HepG2 (cell line): ENCODE results near the gene DDHD1. TPM values are rescaled to one million over a fixed set of nuclear protein-coding genes. Genes with fewer than 3 reads are reported as not detected.

Source experiments
- IRF2 ChIP-seq: IDR thresholded peaks from 2 replicates; pipeline ENCODE4 v1.6.1; 2018; ENCODE audit warnings: missing genetic modification reagents, missing compliant biosample characterization
- NCOA5 ChIP-seq: sonication (generic); formaldehyde crosslinking; IDR thresholded peaks from 2 replicates; pipeline ENCODE4 v1.4.0; 2020; ENCODE audit warnings: missing genetic modification reagents
- NR2C2 ChIP-seq: sonication (generic); formaldehyde crosslinking; IDR thresholded peaks from 2 replicates; pipeline ENCODE4 v1.4.0; 2020; ENCODE audit warnings: missing genetic modification reagents, mild to moderate bottlenecking, moderate library complexity, borderline replicate concordance
- NR2F6 ChIP-seq, 2 experiments: IDR thresholded peaks; 2 replicates each; pipeline ENCODE4 v1.6.1; 2016; ENCODE audit warnings: antibody characterized with exemption in 1 of 2, mild to moderate bottlenecking in 1 of 2
- PHF5A ChIP-seq: IDR thresholded peaks from one replicate; pipeline ENCODE4 v1.6.1; 2018; ENCODE audit warnings: low read depth, missing genetic modification reagents; ENCODE audit not compliant: unreplicated experiment
- POLR2G ChIP-seq: fragments of 200-400 bp; formaldehyde crosslinking; IDR thresholded peaks from 2 replicates; pipeline ENCODE4 v1.6.1; 2018; ENCODE audit warnings: mild to moderate bottlenecking, low read depth, low read length, moderate library complexity
- STAG1 ChIP-seq: sonication (generic); formaldehyde crosslinking; IDR thresholded peaks from 2 replicates; pipeline ENCODE4 v1.4.0; 2020; ENCODE audit warnings: missing genetic modification reagents
- ZNF317 ChIP-seq: sonication (generic); formaldehyde crosslinking; IDR thresholded peaks from 2 replicates; pipeline ENCODE4 v1.5.0; 2020; ENCODE audit warnings: mild to moderate bottlenecking, missing genetic modification reagents
- ZNF496 ChIP-seq: sonication (generic); formaldehyde crosslinking; IDR thresholded peaks from 2 replicates; pipeline ENCODE4 v1.8.1; 2023; ENCODE audit warnings: mild to moderate bottlenecking, moderate library complexity, missing genetic modification reagents; ENCODE audit not compliant: insufficient replicate concordance
- polyA plus RNA-seq, 8 experiments: library from polyadenylated mRNA; depleted of rRNA in 3 of 8; stranded (reverse) in 7 of 8; unstranded in 1 of 8; fragments of >200 nt; fragmentation: Illumina TruSeq in 4 of 8; extraction: Trizol in 4 of 8; gene quantifications; 2 replicates each; pipeline versions ENCODE4 v1.2.1 to v1.2.3, GENCODE V29; 2011 to 2016; ENCODE audit warnings: low read depth in 4 of 8, missing spikeins in 1 of 8, mixed read lengths in 1 of 8; ENCODE audit not compliant: insufficient read depth in 1 of 8
- total RNA-seq, 5 experiments: library from RNA; depleted of rRNA; stranded (reverse); fragments of >200 nt; fragmentation: Illumina TruSeq; extraction: Trizol; gene quantifications; 2 replicates each; pipeline ENCODE4 v1.2.3, GENCODE V29; 2016; ENCODE audit warnings: low read depth in 1 of 5
- TF ChIP-seq, protein P1 (sequence below): sonication (generic); formaldehyde crosslinking; IDR thresholded peaks from 2 replicates; pipeline ENCODE4 v1.9.0; 2021; ENCODE audit warnings: missing genetic modification reagents, borderline replicate concordance
- TF ChIP-seq, protein P2 (sequence below): sonication (generic); formaldehyde crosslinking; IDR thresholded peaks from 2 replicates; pipeline ENCODE4 v1.5.0; 2020; ENCODE audit warnings: missing genetic modification reagents, mild to moderate bottlenecking, borderline replicate concordance
- TF ChIP-seq, protein P3 (sequence below): sonication (generic); formaldehyde crosslinking; IDR thresholded peaks from 2 replicates; pipeline ENCODE4 v1.5.0; 2020; ENCODE audit warnings: mild to moderate bottlenecking, missing genetic modification reagents, moderate library complexity
- TF ChIP-seq, protein P4 (sequence below): sonication (generic); formaldehyde crosslinking; conservative IDR thresholded peaks from 2 replicates; pipeline ENCODE4 v1.8.1; 2023; ENCODE audit warnings: missing genetic modification reagents
- TF ChIP-seq, protein P5 (sequence below): IDR thresholded peaks from 2 replicates; pipeline ENCODE4 v1.6.1; 2012; ENCODE audit warnings: low read length, improper control_type of control experiment

The DDHD1 gene
- total and polyA plus RNA-seq, 2 of the 13 experiments (the other 11 are each of a cell fraction or from before 2014, with no cell fraction given) = 4.6 to 8.3 TPM

DNA sequence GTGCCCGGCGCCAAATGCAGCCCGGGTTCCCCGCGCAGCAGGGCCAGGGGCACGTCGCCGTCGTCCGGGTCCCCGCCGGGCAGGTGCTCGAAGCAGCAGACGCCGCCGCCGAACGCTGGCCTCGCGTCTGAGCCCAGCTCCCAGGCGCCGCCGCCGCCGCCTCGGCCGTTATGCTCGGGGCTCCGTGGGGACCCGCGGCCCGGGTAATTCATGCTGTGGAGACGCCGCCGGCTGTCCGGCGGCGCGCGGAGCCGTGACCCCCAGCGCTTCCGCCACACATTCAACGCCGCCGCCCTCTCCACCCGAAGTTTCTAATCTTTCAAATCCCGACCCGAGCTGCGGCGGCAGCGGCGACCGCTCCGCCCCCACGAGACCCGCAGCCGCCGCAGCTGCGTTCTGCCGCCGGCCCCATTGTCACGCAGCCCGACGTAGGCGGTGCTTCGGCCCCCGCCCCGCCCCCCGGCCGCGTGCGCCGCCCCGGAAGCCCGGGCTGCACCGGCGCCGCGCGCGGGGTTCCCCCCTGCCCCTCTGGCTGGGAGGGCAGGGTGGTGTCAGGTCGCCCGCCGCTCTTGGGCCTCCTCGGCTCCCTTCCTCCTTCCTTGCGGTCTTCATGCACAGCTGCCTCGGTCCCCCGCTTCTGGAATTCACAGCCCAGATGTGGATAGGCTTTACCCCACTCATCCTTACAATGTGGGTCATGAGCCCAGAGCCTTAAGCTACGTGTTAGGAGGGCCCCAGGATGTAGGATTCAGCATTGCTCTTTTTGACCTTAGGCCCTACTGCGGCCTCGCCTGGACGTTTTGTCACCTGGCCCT is at the start of gene DDHD1 (continued):
- TF ChIP-seq ZNF496 (CRISPR knock-in tag) (no peak), NR2F6 (IDR thresholded peaks at IDR 0.05) (peak; percentile 39), NR2F6 (CRISPR knock-in tag; IDR thresholded peaks at IDR 0.05) (peak; percentile 42; the same call in 1 of the 2 replicates), PHF5A (CRISPR knock-in tag) (no peak), IRF2 (CRISPR knock-in tag) (no peak), POLR2G (peak; percentile 82), NCOA5 (CRISPR knock-in tag) (no peak), STAG1 (no peak), NR2C2 (CRISPR knock-in tag) (no peak; the same call in 1 of the 2 replicates), ZNF317 (CRISPR knock-in tag) (0 out of 2 replicates have a peak, but pooled peaks have one; percentile 31)
- TF ChIP-seq, protein P1, sequence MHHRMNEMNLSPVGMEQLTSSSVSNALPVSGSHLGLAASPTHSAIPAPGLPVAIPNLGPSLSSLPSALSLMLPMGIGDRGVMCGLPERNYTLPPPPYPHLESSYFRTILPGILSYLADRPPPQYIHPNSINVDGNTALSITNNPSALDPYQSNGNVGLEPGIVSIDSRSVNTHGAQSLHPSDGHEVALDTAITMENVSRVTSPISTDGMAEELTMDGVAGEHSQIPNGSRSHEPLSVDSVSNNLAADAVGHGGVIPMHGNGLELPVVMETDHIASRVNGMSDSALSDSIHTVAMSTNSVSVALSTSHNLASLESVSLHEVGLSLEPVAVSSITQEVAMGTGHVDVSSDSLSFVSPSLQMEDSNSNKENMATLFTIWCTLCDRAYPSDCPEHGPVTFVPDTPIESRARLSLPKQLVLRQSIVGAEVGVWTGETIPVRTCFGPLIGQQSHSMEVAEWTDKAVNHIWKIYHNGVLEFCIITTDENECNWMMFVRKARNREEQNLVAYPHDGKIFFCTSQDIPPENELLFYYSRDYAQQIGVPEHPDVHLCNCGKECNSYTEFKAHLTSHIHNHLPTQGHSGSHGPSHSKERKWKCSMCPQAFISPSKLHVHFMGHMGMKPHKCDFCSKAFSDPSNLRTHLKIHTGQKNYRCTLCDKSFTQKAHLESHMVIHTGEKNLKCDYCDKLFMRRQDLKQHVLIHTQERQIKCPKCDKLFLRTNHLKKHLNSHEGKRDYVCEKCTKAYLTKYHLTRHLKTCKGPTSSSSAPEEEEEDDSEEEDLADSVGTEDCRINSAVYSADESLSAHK (CRISPR knock-in tag) = no peak
- TF ChIP-seq, protein P2, sequence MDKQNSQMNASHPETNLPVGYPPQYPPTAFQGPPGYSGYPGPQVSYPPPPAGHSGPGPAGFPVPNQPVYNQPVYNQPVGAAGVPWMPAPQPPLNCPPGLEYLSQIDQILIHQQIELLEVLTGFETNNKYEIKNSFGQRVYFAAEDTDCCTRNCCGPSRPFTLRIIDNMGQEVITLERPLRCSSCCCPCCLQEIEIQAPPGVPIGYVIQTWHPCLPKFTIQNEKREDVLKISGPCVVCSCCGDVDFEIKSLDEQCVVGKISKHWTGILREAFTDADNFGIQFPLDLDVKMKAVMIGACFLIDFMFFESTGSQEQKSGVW (CRISPR knock-in tag) = no peak
- TF ChIP-seq, protein P3, sequence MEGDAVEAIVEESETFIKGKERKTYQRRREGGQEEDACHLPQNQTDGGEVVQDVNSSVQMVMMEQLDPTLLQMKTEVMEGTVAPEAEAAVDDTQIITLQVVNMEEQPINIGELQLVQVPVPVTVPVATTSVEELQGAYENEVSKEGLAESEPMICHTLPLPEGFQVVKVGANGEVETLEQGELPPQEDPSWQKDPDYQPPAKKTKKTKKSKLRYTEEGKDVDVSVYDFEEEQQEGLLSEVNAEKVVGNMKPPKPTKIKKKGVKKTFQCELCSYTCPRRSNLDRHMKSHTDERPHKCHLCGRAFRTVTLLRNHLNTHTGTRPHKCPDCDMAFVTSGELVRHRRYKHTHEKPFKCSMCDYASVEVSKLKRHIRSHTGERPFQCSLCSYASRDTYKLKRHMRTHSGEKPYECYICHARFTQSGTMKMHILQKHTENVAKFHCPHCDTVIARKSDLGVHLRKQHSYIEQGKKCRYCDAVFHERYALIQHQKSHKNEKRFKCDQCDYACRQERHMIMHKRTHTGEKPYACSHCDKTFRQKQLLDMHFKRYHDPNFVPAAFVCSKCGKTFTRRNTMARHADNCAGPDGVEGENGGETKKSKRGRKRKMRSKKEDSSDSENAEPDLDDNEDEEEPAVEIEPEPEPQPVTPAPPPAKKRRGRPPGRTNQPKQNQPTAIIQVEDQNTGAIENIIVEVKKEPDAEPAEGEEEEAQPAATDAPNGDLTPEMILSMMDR = 0 out of 2 replicates have a peak, but pooled peaks have one; percentile 11
- TF ChIP-seq, protein P4, sequence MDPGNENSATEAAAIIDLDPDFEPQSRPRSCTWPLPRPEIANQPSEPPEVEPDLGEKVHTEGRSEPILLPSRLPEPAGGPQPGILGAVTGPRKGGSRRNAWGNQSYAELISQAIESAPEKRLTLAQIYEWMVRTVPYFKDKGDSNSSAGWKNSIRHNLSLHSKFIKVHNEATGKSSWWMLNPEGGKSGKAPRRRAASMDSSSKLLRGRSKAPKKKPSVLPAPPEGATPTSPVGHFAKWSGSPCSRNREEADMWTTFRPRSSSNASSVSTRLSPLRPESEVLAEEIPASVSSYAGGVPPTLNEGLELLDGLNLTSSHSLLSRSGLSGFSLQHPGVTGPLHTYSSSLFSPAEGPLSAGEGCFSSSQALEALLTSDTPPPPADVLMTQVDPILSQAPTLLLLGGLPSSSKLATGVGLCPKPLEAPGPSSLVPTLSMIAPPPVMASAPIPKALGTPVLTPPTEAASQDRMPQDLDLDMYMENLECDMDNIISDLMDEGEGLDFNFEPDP (CRISPR knock-in tag) = no peak
- TF ChIP-seq, protein P5, sequence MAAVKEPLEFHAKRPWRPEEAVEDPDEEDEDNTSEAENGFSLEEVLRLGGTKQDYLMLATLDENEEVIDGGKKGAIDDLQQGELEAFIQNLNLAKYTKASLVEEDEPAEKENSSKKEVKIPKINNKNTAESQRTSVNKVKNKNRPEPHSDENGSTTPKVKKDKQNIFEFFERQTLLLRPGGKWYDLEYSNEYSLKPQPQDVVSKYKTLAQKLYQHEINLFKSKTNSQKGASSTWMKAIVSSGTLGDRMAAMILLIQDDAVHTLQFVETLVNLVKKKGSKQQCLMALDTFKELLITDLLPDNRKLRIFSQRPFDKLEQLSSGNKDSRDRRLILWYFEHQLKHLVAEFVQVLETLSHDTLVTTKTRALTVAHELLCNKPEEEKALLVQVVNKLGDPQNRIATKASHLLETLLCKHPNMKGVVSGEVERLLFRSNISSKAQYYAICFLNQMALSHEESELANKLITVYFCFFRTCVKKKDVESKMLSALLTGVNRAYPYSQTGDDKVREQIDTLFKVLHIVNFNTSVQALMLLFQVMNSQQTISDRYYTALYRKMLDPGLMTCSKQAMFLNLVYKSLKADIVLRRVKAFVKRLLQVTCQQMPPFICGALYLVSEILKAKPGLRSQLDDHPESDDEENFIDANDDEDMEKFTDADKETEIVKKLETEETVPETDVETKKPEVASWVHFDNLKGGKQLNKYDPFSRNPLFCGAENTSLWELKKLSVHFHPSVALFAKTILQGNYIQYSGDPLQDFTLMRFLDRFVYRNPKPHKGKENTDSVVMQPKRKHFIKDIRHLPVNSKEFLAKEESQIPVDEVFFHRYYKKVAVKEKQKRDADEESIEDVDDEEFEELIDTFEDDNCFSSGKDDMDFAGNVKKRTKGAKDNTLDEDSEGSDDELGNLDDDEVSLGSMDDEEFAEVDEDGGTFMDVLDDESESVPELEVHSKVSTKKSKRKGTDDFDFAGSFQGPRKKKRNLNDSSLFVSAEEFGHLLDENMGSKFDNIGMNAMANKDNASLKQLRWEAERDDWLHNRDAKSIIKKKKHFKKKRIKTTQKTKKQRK = no peak
